A204.1 (cell line): ENCODE data around the gene SYT2.

Source experiments
- FAIRE-seq: peaks from 2 replicates; lab custom pipeline; 2012; peaks lifted over from hg19 to GRCh38; lab: Jason Lieb, UNC

The SYT2 gene

GRCh38 chr1:202677433-202677832, 32.8 kb downstream of the SYT2 start:
- FAIRE-seq, result no peak

DNA sequence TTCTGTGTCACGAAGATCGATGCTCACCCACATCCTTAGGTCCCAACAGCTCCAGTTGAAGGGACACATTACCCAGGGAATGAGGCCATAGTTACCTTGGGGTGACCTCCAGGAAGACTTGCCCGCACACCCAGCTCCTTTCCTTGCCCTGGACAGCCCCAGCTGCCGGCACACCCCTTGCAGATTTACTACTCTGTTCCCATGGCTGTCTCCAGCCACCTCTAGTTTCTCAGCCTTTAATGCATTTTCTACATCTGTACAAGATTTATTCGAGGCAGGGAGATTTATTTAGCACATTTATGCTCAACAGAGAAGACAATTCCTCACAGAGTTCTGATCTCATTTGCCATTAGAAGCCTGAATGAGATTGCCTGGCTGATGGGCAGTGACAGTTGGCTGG, 36.7 kb downstream of the SYT2 start:
- no peak for FAIRE-seq

- FAIRE-seq, result no peak
Measured at GRCh38 chr1:202671399-202671798, 38.9 kb downstream of the SYT2 start.

DNA sequence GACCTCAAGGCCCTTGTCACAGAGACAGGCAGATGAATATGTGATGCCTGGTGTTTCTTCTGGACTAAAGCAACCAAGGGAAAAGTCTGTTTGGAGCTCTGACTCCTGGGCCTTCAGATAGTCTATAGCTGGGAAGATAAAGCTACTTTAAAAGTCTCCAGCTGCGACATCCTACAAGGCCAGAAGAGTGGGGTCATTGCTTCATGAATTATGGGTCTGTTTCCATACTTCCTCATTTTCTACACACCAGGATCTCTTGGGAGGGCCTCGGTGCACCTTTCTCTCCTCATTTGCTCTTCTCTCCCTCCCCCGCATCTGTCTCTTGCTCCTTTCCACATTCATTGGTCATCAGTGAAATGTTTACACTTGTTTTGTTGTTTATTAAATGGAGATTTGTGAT, 44.8 kb downstream of the SYT2 start:
- FAIRE-seq, result no peak

GRCh38 chr1:202664083-202664482, 46.2 kb downstream of the SYT2 start:
- FAIRE-seq, result no peak

- FAIRE-seq, result no peak
Measured at GRCh38 chr1:202663131-202663530, 47.1 kb downstream of the SYT2 start.

DNA sequence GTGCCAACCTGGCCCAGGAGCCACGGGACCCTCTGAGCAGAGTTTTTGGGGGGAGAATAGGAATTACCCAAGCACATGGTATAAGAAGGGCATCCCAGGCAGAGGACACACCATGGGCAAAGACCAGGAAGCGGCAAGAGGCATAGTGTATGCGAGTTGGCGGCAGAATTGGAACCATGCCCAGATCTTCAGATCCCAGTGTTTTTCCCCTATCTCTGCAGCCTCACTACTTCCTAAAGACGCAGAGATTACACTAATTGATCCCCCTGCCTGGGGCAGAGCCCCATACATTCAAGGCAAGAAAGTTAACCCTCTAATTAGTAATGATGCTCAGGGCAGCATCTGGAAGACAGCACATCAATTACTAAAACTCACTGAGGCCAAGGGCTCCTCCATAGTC, 48.2 kb downstream of the SYT2 start:
- FAIRE-seq, result no peak

- no peak for FAIRE-seq
Measured at GRCh38 chr1:202661136-202661845, 49.0 kb downstream of the SYT2 start.

- no peak for FAIRE-seq
Measured at GRCh38 chr1:202659974-202660373, 50.3 kb downstream of the SYT2 start.

- no peak for FAIRE-seq
Measured at GRCh38 chr1:202659541-202659940, 50.7 kb downstream of the SYT2 start.

- no peak for FAIRE-seq
Measured at GRCh38 chr1:202658769-202659168, 51.5 kb downstream of the SYT2 start.

- FAIRE-seq, result no peak
Measured at GRCh38 chr1:202658251-202658759, 51.9 kb downstream of the SYT2 start.

- no peak for FAIRE-seq
Measured at GRCh38 chr1:202656951-202657646, 53.2 kb downstream of the SYT2 start.

- no peak for FAIRE-seq
Measured at GRCh38 chr1:202656057-202656456, 54.2 kb downstream of the SYT2 start.

GRCh38 chr1:202654079-202654478, 56.2 kb downstream of the SYT2 start:
- no peak for FAIRE-seq

- no peak for FAIRE-seq
Measured at GRCh38 chr1:202649553-202650392, 60.5 kb downstream of the SYT2 start.

GRCh38 chr1:202648605-202649226, 61.5 kb downstream of the SYT2 start:
- no peak for FAIRE-seq

- no peak for FAIRE-seq
Measured at GRCh38 chr1:202645097-202645476, 65.2 kb downstream of the SYT2 start.

DNA sequence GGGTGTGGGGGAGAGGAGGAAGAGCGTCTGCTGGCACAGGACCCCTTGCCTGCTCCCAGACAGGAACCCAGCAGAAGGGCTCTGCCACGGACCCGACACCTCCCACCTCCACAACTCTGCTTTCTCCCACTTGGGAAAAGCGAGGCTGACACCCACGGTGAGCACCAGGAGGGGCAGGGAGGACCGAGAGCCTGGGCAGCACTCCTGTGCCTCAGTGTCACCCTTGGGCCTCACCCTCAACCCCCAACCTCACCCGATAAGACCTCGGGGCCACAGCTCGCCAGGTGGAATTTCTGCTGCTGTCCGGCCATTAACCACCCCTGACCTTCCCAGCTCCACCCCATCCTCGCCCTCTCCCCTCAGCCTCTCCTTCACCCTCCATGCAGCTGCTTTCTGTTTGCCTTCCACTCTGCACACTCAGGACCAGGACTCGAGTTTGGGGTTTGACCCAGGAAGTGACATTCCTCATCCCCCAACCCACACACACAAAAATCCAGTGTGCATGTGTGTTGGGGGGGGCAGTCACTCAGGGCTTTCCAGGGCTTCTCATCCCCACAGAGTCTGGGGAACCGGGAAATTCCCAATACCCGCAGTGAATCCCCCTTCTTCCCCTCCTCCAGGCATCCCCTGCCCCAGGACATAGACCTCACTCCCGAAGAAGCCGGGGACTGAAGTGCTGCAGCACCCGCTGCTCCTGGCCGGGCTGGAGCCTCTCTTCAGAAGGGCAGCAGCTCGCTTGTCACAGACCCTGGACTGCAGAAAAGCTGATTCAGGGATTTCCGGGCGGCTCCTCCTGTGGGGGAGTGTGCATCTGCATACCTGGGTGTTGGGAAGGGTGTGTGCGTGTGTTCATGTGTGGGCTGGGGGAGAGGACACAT, 65.8 kb downstream of the SYT2 start:
- FAIRE-seq, result no peak

DNA sequence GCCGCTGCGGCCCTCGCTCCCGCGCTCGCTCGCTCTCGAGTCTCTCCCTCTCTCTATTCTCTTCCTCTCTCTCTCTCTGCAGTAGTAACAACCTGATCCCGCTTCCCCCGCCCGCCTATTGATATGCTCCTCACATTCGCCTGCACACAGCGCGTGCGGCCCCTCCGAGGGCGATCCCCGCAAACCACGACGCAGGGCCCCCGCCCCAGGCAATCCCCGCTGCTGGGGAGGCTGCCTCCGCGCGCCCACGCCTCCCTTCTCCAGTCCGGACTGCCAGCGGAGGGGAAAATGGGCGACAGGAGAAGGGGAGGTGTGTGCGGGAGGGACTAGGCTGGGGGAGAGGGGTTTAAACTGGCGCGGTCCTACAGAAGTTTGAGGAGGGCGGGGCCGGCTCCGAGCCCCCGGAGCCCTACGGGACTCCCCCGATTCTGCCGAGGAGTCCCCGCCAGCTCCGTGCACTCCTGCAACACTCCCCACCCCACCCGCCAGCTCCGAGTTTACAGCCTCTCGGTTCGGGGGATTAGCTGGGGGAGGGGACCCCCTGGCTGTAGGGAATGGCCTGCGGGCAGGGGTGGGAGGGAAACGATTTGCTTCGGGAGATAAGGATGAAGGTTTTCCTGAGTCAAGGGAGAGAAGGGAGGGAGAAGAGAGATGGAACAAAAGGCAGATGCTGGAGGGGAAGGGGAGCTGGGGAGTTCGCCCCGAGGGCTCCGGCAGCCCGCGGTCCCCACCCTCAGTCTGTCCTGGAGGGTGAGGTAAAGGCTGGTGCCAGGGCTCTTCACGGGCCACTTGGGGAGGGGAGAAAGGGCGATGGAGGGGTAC, 66.6 kb downstream of the SYT2 start:
- no peak for FAIRE-seq
